SK-N-SH (cell line): ENCODE data around the gene LARP1. TPM values are rescaled to one million over a fixed set of nuclear protein-coding genes. Genes with fewer than 3 reads are reported as not detected.

Experiments
- CTCF ChIA-PET: fragments of 300-600, 350-600 bp; formaldehyde crosslinking; extraction: SDS; loops from one replicate; lab custom pipeline; 2021; lab: Yijun Ruan, JAX
- POLR2A ChIA-PET: fragments of 350-600 bp; sonication (Branson Sonifier 250); formaldehyde crosslinking; extraction: SDS; loops from one replicate; lab custom pipeline; 2020; ENCODE audit warnings: antibody characterized with exemption, inconsistent platforms; lab: Yijun Ruan, JAX
- DNase-seq: peaks from one replicate; pipeline ENCODE4 v3.0.0; 2012
- H2AFZ ChIP-seq: fragments of 200-600 bp; sonication (generic); 2 replicates; pipeline ENCODE4 v1.8.1; 2016; ENCODE audit warnings: antibody characterized with exemption, mild to moderate bottlenecking, low read depth
- H3F3A ChIP-seq: fragments of 200-600 bp; sonication (generic); replicated peaks from 2 replicates; pipeline ENCODE3; 2016; ENCODE audit warnings: antibody characterized with exemption, mild to moderate bottlenecking; ENCODE audit not compliant: insufficient read depth
- H3K27ac ChIP-seq, 2 experiments: fragments of 200-500 bp in 1 of 2; fragments of 200-600 bp in 1 of 2; sonication (Bioruptor generic) in 1 of 2; sonication (generic), shearing (Covaris generic) in 1 of 2; 2 replicates each; pipeline versions ENCODE4 v1.5.1 to v1.6.1; 2014 to 2016; ENCODE audit warnings: low read depth in 2 of 2, inconsistent platforms in 1 of 2, low read length in 1 of 2, mild to moderate bottlenecking in 1 of 2, mixed read lengths in 1 of 2
- H3K27me3 ChIP-seq: fragments of 200-600 bp; sonication (generic), shearing (Covaris generic); 2 replicates; pipeline ENCODE4 v1.6.1; 2016; ENCODE audit warnings: mixed run types; ENCODE audit not compliant: insufficient read depth
- H3K36me3 ChIP-seq, 2 experiments: fragments of 200-500 bp in 1 of 2; fragments of 200-600 bp in 1 of 2; sonication (Bioruptor generic) in 1 of 2; sonication (generic) in 1 of 2; replicated peaks in 1 of 2; 2 replicates each; pipeline versions ENCODE3 to v1.5.1; 2014 to 2016; ENCODE audit warnings: low read length in 1 of 2, mild to moderate bottlenecking in 1 of 2; ENCODE audit not compliant: insufficient read depth in 2 of 2, control insufficient read depth in 1 of 2
- H3K4me1 ChIP-seq, 2 experiments: fragments of 200-500 bp in 1 of 2; fragments of 200-600 bp in 1 of 2; sonication (Bioruptor generic) in 1 of 2; sonication (generic), shearing (Covaris generic) in 1 of 2; 2 replicates each; pipeline versions ENCODE4 v1.5.1 to v1.6.1; 2014 to 2016; ENCODE audit warnings: low read depth in 1 of 2, low read length in 1 of 2, mixed run types in 1 of 2; ENCODE audit not compliant: insufficient read depth in 2 of 2, control insufficient read depth in 1 of 2
- H3K4me2 ChIP-seq: fragments of 200-600 bp; sonication (generic), shearing (Covaris generic); 2 replicates; pipeline ENCODE4 v1.6.1; 2017; ENCODE audit warnings: mixed run types
- H3K4me3 ChIP-seq, 2 experiments: fragments of 200-500 bp in 1 of 2; fragments of 200-600 bp in 1 of 2; sonication (Bioruptor generic) in 1 of 2; sonication (generic), shearing (Covaris generic) in 1 of 2; 2 replicates each; pipeline versions ENCODE4 v1.5.1 to v1.8.1; 2014 to 2016; ENCODE audit warnings: low read depth in 2 of 2, inconsistent platforms in 1 of 2, low read length in 1 of 2, mild to moderate bottlenecking in 1 of 2, mixed read lengths in 1 of 2, moderate library complexity in 1 of 2
- H3K79me2 ChIP-seq: fragments of 200-600 bp; sonication (generic); 2 replicates; pipeline ENCODE4 v1.8.1; 2017; ENCODE audit warnings: mild to moderate bottlenecking; ENCODE audit not compliant: insufficient read depth
- H3K9ac ChIP-seq: fragments of 200-600 bp; sonication (generic); 2 replicates; pipeline ENCODE4 v1.6.1; 2017; ENCODE audit warnings: mixed run types
- H3K9me2 ChIP-seq: fragments of 200-600 bp; sonication (generic); 2 replicates; pipeline ENCODE4 v1.6.1; 2017; ENCODE audit warnings: mixed run types
- H3K9me3 ChIP-seq: fragments of 200-600 bp; sonication (generic); 2 replicates; pipeline ENCODE4 v1.6.1; 2017; ENCODE audit warnings: mixed run types, mild to moderate bottlenecking, moderate library complexity
- H4K20me1 ChIP-seq: fragments of 200-600 bp; sonication (generic); 2 replicates; pipeline ENCODE4 v1.6.1; 2017; ENCODE audit warnings: mild to moderate bottlenecking, mixed run types; ENCODE audit not compliant: insufficient read depth
- CHD2 ChIP-seq: fragments of 150-350 bp; IDR thresholded peaks from 2 replicates; pipeline ENCODE4 v1.6.1; 2018; ENCODE audit warnings: low read length; ENCODE audit not compliant: partially characterized antibody
- ELF1 ChIP-seq: IDR thresholded peaks from 2 replicates; pipeline ENCODE4 v1.4.0; 2012
- EZH2phosphoT487 ChIP-seq: fragments of 200-600 bp; sonication (generic); IDR thresholded peaks from 2 replicates; pipeline ENCODE4 v1.6.1; 2017; ENCODE audit warnings: low read depth, mixed run types, mild to moderate bottlenecking, antibody characterized with exemption, moderate library complexity, borderline replicate concordance
- FOXJ3 ChIP-seq: sonication (generic); formaldehyde crosslinking; IDR thresholded peaks from 2 replicates; pipeline ENCODE4 v1.5.1; 2020; ENCODE audit warnings: mild to moderate bottlenecking, missing genetic modification reagents
- FOXM1 ChIP-seq: IDR thresholded peaks from 2 replicates; pipeline ENCODE4 v1.4.0; 2012; ENCODE audit warnings: low read depth, mild to moderate bottlenecking
- JUND ChIP-seq: IDR thresholded peaks from 2 replicates; pipeline ENCODE4 v1.4.0; 2012
- MEF2A ChIP-seq: IDR thresholded peaks from 2 replicates; pipeline ENCODE4 v1.4.0; 2012; ENCODE audit warnings: low read depth, borderline replicate concordance
- NFIC ChIP-seq: IDR thresholded peaks from 2 replicates; pipeline ENCODE4 v1.4.0; 2012; ENCODE audit warnings: borderline replicate concordance
- NRF1 ChIP-seq: IDR thresholded peaks from 2 replicates; pipeline ENCODE4 v1.6.1; 2012; ENCODE audit warnings: low read depth, mild to moderate bottlenecking, low read length
- POLR2AphosphoS5 ChIP-seq: IDR thresholded peaks from 2 replicates; pipeline ENCODE4 v1.6.1; 2012; ENCODE audit warnings: low read depth, low read length
- RAD21 ChIP-seq: IDR thresholded peaks from 2 replicates; pipeline ENCODE4 v1.6.1; 2012; ENCODE audit warnings: mild to moderate bottlenecking, low read length
- RXRA ChIP-seq: IDR thresholded peaks from 2 replicates; pipeline ENCODE4 v1.4.0; 2012; ENCODE audit warnings: low read depth, mild to moderate bottlenecking, borderline replicate concordance
- SMC3 ChIP-seq: IDR thresholded peaks from 2 replicates; pipeline ENCODE4 v1.6.1; 2012; ENCODE audit warnings: low read depth, low read length, improper control_type of control experiment
- TAF1 ChIP-seq: IDR thresholded peaks from 2 replicates; pipeline ENCODE4 v1.6.1; 2012; ENCODE audit warnings: low read depth, mild to moderate bottlenecking, low read length, moderate library complexity, borderline replicate concordance
- TCF12 ChIP-seq: IDR thresholded peaks from 2 replicates; pipeline ENCODE4 v1.4.0; 2012
- YY1 ChIP-seq: IDR thresholded peaks from 2 replicates; pipeline ENCODE4 v1.4.0; 2012; ENCODE audit warnings: low read depth, mild to moderate bottlenecking
- WGBS: methylation state at CpG from one replicate; pipeline ENCODE4 v1.1.6; 2017; ENCODE audit warnings: low lambda C conversion rate; 5-methylcytosine and 5-hydroxymethylcytosine counted together
- polyA plus RNA-seq, 3 experiments: library from polyadenylated mRNA; depleted of rRNA; stranded (reverse); fragments of >200 nt; gene quantifications; 2 replicates each; pipeline ENCODE4 v1.2.3, GENCODE V29; 2012
- TF ChIP-seq, protein P1 (sequence below): IDR thresholded peaks from 2 replicates; pipeline ENCODE4 v1.4.0; 2012; ENCODE audit warnings: low read depth, borderline replicate concordance
- TF ChIP-seq, protein P2 (sequence below): IDR thresholded peaks from 2 replicates; pipeline ENCODE4 v1.6.1; 2012; ENCODE audit warnings: mild to moderate bottlenecking, low read depth, low read length, moderate library complexity
- TF ChIP-seq, protein P3 (sequence below): IDR thresholded peaks from 2 replicates; pipeline ENCODE4 v1.4.0; 2012; ENCODE audit warnings: low read depth
- TF ChIP-seq, protein P4 (sequence below): fragments of 200-600 bp; sonication (generic); IDR thresholded peaks from 2 replicates; pipeline ENCODE4 v1.6.1; 2017; ENCODE audit warnings: antibody characterized with exemption, mild to moderate bottlenecking, moderate library complexity

LARP1 gene
- polyA plus RNA-seq, 1 of the 3 experiments (the other 2 are of a cell fraction) = 57.4 TPM

DNA sequence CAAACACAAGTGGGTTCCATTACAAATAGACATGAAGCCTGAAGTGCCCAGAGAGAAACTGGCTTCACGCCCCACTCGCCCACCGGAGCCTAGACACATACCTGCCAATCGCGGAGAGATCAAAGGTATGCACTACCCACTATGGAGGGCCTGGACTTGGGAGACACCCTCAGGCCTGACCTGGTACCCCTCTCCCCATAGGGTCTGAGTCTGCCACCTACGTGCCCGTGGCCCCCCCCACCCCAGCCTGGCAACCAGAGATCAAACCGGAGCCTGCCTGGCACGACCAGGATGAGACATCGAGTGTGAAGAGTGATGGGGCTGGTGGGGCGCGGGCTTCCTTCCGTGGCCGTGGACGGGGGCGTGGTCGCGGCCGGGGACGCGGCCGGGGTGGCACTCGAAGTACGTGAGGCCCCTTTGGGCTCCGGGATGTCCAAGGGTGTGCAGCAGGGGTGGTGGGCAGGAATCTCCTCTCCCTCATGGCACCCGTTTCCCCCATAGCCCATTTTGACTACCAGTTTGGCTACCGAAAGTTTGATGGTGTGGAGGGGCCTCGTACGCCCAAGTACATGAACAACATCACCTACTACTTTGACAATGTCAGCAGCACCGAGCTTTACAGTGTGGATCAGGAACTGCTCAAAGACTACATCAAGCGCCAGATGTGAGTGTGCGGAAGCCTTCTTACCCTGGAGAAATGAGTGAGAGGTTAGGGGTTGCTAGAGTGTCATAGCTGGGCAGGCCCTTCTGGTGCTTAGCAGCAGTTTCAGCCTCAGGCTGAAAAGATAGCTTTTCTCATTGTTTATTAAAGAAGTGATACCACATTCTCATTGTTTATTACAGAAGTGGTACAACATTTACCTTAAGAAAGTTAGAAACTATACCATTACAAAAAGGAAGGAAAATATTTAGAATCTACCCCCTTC, 38.7 kb downstream of the LARP1 start:
- Histone ChIP-seq H3K27ac (peak overlapping the region in 1 of 2 experiments; percentile 38; a peak in 1 of 4 replicates), H3K9me2 (no peaks in the 10 kb centered on the region), H3K36me3 (peaks cover 49 to 65% of the 10 kb centered on the region in 2 experiments), H3K27me3 (no peaks in the 10 kb centered on the region), H3K4me1 (peaks cover 0 to 8% of the 10 kb centered on the region in 2 experiments; a peak in 2 of 4 replicates), H4K20me1 (peaks cover 39% of the 10 kb centered on the region), H3K4me2 (peak overlapping the region; percentile 27; the same call in 1 of the 2 replicates), H3K9me3 (no peaks in the 10 kb centered on the region), H3K79me2 (peaks cover 65% of the 10 kb centered on the region), H2AFZ (no peak overlapping the region), H3F3A (peaks cover 5% of the 10 kb centered on the region), H3K9ac (no peak overlapping the region), H3K4me3 (no peak overlapping the region)
- no peak for DNase-seq
- TF ChIP-seq SMC3 (no peak), CHD2 (no peak), JUND (no peak), FOXJ3 (CRISPR knock-in tag) (no peak), FOXM1 (no peak), POLR2AphosphoS5 (no peak), NFIC (no peak), RAD21 (no peak), ELF1 (no peak), MEF2A (no peak), RXRA (no peak), NRF1 (no peak), YY1 (no peak), TCF12 (no peak), EZH2phosphoT487 (no peak), TAF1 (no peak)
- TF ChIP-seq, protein P1, sequence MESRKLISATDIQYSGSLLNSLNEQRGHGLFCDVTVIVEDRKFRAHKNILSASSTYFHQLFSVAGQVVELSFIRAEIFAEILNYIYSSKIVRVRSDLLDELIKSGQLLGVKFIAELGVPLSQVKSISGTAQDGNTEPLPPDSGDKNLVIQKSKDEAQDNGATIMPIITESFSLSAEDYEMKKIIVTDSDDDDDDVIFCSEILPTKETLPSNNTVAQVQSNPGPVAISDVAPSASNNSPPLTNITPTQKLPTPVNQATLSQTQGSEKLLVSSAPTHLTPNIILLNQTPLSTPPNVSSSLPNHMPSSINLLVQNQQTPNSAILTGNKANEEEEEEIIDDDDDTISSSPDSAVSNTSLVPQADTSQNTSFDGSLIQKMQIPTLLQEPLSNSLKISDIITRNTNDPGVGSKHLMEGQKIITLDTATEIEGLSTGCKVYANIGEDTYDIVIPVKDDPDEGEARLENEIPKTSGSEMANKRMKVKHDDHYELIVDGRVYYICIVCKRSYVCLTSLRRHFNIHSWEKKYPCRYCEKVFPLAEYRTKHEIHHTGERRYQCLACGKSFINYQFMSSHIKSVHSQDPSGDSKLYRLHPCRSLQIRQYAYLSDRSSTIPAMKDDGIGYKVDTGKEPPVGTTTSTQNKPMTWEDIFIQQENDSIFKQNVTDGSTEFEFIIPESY = no peak
- TF ChIP-seq, protein P2, sequence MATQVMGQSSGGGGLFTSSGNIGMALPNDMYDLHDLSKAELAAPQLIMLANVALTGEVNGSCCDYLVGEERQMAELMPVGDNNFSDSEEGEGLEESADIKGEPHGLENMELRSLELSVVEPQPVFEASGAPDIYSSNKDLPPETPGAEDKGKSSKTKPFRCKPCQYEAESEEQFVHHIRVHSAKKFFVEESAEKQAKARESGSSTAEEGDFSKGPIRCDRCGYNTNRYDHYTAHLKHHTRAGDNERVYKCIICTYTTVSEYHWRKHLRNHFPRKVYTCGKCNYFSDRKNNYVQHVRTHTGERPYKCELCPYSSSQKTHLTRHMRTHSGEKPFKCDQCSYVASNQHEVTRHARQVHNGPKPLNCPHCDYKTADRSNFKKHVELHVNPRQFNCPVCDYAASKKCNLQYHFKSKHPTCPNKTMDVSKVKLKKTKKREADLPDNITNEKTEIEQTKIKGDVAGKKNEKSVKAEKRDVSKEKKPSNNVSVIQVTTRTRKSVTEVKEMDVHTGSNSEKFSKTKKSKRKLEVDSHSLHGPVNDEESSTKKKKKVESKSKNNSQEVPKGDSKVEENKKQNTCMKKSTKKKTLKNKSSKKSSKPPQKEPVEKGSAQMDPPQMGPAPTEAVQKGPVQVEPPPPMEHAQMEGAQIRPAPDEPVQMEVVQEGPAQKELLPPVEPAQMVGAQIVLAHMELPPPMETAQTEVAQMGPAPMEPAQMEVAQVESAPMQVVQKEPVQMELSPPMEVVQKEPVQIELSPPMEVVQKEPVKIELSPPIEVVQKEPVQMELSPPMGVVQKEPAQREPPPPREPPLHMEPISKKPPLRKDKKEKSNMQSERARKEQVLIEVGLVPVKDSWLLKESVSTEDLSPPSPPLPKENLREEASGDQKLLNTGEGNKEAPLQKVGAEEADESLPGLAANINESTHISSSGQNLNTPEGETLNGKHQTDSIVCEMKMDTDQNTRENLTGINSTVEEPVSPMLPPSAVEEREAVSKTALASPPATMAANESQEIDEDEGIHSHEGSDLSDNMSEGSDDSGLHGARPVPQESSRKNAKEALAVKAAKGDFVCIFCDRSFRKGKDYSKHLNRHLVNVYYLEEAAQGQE = no peak
- TF ChIP-seq, protein P3, sequence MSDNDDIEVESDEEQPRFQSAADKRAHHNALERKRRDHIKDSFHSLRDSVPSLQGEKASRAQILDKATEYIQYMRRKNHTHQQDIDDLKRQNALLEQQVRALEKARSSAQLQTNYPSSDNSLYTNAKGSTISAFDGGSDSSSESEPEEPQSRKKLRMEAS = no peak
- TF ChIP-seq, protein P4, sequence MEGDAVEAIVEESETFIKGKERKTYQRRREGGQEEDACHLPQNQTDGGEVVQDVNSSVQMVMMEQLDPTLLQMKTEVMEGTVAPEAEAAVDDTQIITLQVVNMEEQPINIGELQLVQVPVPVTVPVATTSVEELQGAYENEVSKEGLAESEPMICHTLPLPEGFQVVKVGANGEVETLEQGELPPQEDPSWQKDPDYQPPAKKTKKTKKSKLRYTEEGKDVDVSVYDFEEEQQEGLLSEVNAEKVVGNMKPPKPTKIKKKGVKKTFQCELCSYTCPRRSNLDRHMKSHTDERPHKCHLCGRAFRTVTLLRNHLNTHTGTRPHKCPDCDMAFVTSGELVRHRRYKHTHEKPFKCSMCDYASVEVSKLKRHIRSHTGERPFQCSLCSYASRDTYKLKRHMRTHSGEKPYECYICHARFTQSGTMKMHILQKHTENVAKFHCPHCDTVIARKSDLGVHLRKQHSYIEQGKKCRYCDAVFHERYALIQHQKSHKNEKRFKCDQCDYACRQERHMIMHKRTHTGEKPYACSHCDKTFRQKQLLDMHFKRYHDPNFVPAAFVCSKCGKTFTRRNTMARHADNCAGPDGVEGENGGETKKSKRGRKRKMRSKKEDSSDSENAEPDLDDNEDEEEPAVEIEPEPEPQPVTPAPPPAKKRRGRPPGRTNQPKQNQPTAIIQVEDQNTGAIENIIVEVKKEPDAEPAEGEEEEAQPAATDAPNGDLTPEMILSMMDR = no peak
- WGBS = 95% methylated on average over 32 of the region's 32 CpGs
- ChIA-PET POLR2A (interaction anchor here (0.6 kb wide), 1 partner anchor 21 kb away, joined by 4 read pairs; no protein-coding TSS in a partner anchor), CTCF (interaction anchor here (1.1 to 1.9 kb wide), 3 partner anchors 18 to 133 kb away, joined by 4 to 5 read pairs (median 4); no protein-coding TSS in a partner anchor)
